Inferior parietal cortex (tissue), 1 donor: ENCODE measurements around the gene UQCC2.

ENCODE experiments used
- DNase-seq: peaks from one replicate; pipeline ENCODE4 v3.0.0-alpha.2; 2016; ENCODE audit errors: extremely low spot score

The UQCC2 gene

GRCh38 chr6:33744001-33744848, 32.7 kb upstream of the UQCC2 start:
- peak; percentile 87 for DNase-seq

DNA sequence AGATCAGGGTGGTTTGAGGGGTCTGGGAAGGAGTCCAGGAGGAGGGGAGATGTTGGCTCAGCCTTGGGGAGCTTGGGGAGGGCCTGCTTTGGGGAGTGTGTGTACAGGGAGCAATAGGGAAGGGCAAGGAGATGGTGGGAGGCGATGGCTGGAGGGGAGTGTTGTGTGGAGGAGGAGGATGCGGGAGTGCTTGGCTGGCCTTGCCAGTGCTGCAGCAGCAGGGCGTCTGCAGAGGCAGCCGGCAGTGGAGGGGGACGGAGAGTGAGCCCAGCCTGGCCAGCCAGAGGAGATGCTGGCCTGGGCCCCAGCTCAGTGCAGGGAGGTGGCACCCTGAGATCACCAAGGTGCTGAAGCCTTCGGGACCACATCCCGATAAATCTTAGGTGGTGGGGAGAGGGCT, 31.3 kb upstream of the UQCC2 start:
- no peak for DNase-seq

GRCh38 chr6:33742092-33742491, 30.6 kb upstream of the UQCC2 start:
- DNase-seq = no peak

DNA sequence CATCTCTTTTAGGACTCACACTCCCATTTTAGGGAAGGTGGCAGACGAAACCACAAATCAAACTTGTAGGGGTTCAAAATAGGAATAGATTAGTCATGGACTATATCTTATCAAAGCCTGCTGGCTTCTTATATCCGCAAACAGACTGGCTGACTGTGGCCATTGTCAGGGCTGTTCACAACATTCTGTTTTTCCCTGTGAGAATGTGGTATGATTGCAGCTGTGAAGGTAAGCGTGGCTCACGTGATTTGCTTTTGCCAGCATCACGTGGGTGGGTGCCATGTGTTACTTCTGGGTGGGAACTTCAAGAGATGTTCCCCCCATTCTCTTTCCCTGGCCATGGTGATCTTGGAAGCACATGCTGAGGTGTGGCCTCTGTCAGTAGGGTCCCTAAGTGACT, 29.3 kb upstream of the UQCC2 start:
- DNase-seq = no peak

GRCh38 chr6:33740204-33740608, 28.7 kb upstream of the UQCC2 start:
- no peak for DNase-seq

DNA sequence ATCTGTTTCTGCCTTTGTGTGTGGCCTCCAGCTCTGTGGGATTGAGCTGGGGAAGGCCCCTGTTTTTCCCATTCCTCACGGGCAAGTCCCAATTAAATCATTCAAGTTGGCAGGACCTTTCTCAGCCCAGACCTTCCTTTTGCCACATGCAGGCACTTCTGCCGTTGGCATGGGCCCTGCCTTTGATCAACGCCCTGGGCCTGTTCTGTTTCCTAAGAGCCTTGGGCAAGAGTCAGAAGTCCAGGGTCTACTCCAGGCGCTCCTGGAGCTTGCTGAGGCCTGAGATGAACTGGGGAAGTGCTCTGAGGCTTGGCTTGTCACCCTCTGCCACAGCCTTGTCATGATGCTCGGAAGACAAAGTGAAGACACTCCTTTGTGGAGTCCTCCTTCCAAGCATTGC, 28.1 kb upstream of the UQCC2 start:
- DNase-seq = no peak

DNA sequence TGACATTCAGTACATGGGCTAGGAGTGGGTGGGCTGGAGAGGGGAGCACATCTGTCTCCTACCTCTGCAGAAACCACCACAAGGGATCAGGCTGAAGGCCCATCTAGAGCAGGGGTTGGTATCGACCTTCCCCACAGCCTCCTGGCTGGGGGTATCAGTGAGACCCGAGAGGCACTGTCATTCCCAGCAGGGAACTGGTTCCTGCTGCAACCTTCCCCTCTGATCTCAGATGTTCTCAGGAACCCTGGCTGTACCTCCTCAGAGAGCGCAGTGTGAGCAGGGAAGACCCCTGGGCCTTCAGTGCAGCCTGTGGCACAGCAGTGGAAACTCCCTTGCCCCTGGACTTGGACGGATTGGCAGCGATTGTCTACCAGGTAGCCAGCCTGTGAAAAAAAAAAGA, 27.4 kb upstream of the UQCC2 start:
- no peak for DNase-seq

- DNase-seq = no peak
These were observed 26.7 kb upstream of the UQCC2 start for GRCh38 chr6:33738153-33738552.

GRCh38 chr6:33737267-33738026, 25.9 kb upstream of the UQCC2 start:
- no peak for DNase-seq

- no peak for DNase-seq
These were observed 23.7 kb upstream of the UQCC2 start for GRCh38 chr6:33735216-33735615.

DNA sequence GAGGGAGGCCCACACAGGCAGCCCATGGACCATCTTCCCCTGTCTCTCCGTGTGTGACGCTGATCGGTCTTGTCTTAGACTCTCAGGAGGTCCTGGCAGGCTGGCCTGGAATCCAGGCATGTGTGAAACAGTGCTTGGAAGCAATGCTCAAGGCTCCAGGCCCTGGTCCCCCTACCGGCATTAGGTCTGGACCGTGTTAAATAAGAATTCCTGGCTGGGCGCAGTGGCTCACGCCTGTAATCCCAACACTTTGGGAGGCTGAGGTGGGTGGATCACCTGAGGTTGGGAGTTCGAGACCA, 22.2 kb upstream of the UQCC2 start:
- no peak for DNase-seq

- no peak for DNase-seq
These were observed 21.6 kb upstream of the UQCC2 start for GRCh38 chr6:33732817-33733708.

- no peak for DNase-seq
These were observed 20.9 kb upstream of the UQCC2 start for GRCh38 chr6:33732385-33732784.

DNA sequence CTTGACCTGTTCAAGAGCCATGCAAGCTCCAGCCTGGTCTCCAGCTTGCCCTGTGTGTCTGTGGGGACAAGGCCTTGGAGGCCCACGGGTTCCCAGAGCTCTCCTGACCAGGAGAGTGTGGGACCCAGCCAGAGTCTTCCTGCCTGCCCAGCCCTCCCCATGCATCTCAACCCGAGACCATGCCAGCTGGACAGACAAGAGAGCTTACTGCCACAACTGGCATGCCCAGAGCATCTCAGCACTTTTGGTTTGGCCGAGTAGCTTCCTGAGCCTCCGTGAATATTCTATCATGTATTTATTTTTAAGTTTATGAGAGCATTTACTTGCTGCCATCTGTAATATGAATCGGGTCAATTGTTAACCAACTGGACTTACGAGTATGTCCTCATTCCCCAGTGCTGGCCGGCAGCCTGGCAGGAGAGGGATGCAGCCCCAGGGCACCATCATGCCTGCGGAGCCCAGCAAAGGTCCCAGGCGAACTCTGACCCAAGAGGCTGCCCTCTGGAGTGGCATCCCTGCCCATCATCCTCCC, 20.3 kb upstream of the UQCC2 start:
- DNase-seq = no peak

GRCh38 chr6:33731035-33731434, 19.5 kb upstream of the UQCC2 start:
- no peak for DNase-seq

GRCh38 chr6:33730611-33731010, 19.1 kb upstream of the UQCC2 start:
- DNase-seq = no peak

- no peak for DNase-seq
These were observed 17.6 kb upstream of the UQCC2 start for GRCh38 chr6:33729059-33729458.

- DNase-seq = no peak
These were observed 16.9 kb upstream of the UQCC2 start for GRCh38 chr6:33728438-33728837.

DNA sequence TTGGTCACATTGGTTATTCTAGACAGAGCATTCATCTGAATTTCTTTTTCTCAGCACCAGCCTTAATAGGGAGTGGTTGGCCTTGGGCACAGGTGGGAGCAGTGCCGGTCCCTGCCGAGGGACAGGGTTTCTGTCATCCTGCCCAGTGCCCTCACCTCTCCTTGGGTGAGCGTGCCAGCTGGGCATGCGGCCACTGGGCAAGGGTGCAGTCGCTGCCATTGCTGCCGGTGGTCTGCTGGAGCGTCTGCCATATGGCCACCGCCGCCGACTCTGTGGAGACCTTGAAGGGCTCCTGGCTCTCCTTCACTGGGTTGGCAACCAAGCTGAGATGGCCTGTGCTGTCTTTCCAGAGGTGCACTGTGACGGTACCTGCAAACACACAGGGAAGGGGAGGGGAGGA, 16.4 kb upstream of the UQCC2 start:
- no peak for DNase-seq

DNA sequence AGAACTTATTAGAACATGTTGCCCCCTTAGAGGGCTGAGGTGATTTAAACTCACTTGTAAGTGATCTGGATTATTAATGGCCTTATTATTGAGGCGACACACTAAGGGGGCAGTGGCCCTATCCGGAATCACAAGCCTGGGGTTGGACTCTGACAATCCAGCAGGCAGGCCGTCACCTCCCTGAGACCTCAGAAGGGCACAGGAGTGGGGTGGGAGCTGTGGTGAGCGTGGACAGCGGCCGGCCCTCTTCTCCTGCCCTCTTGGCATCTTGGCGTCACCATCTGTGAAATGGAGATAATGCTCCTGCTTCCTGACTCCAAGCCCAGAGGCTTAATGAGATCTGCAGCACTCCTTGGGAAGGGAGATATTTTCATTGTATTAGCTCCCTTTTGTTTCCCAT, 15.6 kb upstream of the UQCC2 start:
- no peak for DNase-seq

- DNase-seq = no peak
These were observed 15.2 kb upstream of the UQCC2 start for GRCh38 chr6:33726696-33727095.
